ENCODE measurements around the gene CDH4.

- no peak for TF ChIP-seq CTCF (IDR thresholded peaks at IDR 0.05; ENCODE audit: extremely low read depth in 1 of 2, insufficient read depth in 1 of 2, low read depth in 1 of 2, low read length in 2 of 2)
- no peak for TF ChIP-seq POLR2A (IDR thresholded peaks at IDR 0.05; ENCODE audit: low read depth, low read length)
- no peak for TF ChIP-seq POLR2AphosphoS5 (IDR thresholded peaks at IDR 0.05; ENCODE audit: insufficient read depth, low read depth, low read length)
- TF ChIP-seq, protein P1, sequence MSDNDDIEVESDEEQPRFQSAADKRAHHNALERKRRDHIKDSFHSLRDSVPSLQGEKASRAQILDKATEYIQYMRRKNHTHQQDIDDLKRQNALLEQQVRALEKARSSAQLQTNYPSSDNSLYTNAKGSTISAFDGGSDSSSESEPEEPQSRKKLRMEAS (IDR thresholded peaks at IDR 0.05; ENCODE audit: insufficient read depth, insufficient read length), result no peak
- TF ChIP-seq JUN (IDR thresholded peaks at IDR 0.05; ENCODE audit: borderline replicate concordance, insufficient read depth, insufficient read length, low read depth), result no peak
- no peak for TF ChIP-seq EZH2 (IDR thresholded peaks at IDR 0.05; ENCODE audit: borderline replicate concordance, low read depth, low read length, severe bottlenecking)
- TF ChIP-seq MYC (IDR thresholded peaks at IDR 0.05; ENCODE audit: low read depth, low read length), result no peak
- TF ChIP-seq GATA2 (IDR thresholded peaks at IDR 0.05; ENCODE audit: insufficient read depth, insufficient read length, low read depth, low read length), result no peak
- no peak for TF ChIP-seq FOS (IDR thresholded peaks at IDR 0.05; ENCODE audit: borderline replicate concordance, insufficient read depth, low read length)
These were observed 333.7 kb downstream of the CDH4 start for GRCh38 chr20:61585764-61586163.

Measured in endothelial cell of umbilical vein (primary cell).